Adipocyte (in vitro differentiated cells): ENCODE results near the gene FHOD3.

Experiments used
- DNase-seq: peaks from one replicate; pipeline ENCODE4 v3.0.0-alpha.2; 2015; ENCODE audit warnings: low read depth
- H3K27me3 ChIP-seq: replicated peaks from 2 replicates; pipeline ENCODE4 v1.7.0; 2013; ENCODE audit warnings: mild to moderate bottlenecking, low read length, moderate library complexity; ENCODE audit not compliant: control insufficient read depth, insufficient read depth
- H3K36me3 ChIP-seq: 2 replicates; pipeline ENCODE4 v1.7.0; 2013; ENCODE audit warnings: low read length, mild to moderate bottlenecking, moderate library complexity; ENCODE audit not compliant: control insufficient read depth, insufficient read depth, severe bottlenecking
- H3K4me1 ChIP-seq: 2 replicates; pipeline ENCODE4 v1.7.0; 2013; ENCODE audit warnings: mild to moderate bottlenecking, low read length, moderate library complexity; ENCODE audit not compliant: control insufficient read depth, insufficient read depth
- H3K4me3 ChIP-seq: 2 replicates; pipeline ENCODE4 v1.7.0; 2013; ENCODE audit warnings: mild to moderate bottlenecking, low read length, moderate library complexity
- H3K9ac ChIP-seq: 2 replicates; pipeline ENCODE4 v1.7.0; 2013; ENCODE audit warnings: mild to moderate bottlenecking, low read length, moderate library complexity
- H3K9me3 ChIP-seq: 2 replicates; pipeline ENCODE4 v1.7.0; 2013; ENCODE audit warnings: mild to moderate bottlenecking, low read length, moderate library complexity; ENCODE audit not compliant: control insufficient read depth

The FHOD3 gene

DNA sequence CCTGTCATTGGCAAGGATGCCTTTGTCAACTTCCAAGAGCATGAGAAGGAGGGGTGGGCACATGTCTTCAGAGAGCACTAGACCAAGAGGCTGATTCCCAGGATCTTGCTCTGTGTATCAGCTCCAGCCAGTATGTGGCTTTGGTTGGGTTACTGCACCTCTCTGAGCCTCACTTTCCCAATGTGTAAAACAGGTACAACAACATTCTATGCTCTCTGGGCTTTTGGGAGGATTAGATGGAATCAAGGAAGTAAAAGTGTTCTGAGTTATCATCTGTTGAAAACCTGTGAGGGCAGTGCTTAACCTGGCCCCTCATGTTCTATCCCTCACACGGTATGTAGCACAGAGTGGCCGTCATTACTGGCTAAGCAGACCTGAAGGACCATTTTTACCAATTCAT lies 103.9 kb downstream of the FHOD3 start:
- Histone ChIP-seq H3K4me1 (peaks cover 6% of the 10 kb centered on the region), H3K27me3 (no peaks in the 10 kb centered on the region), H3K9me3 (peaks cover 6% of the 10 kb centered on the region)

GRCh38 chr18:36402765-36403396 lies 105.4 kb downstream of the FHOD3 start:
- H3K36me3 ChIP-seq, result no peaks in the 10 kb centered on the region
- no peaks in the 10 kb centered on the region for H3K27me3 ChIP-seq
- no peak for DNase-seq
- H3K9me3 ChIP-seq, result no peaks in the 10 kb centered on the region
- peaks cover 6% of the 10 kb centered on the region for H3K4me1 ChIP-seq
- H3K4me3 ChIP-seq, result no peak overlapping the region
- no peak overlapping the region for H3K9ac ChIP-seq

More for the DNA sequence above, 103.9 kb downstream of the FHOD3 start:
- Histone ChIP-seq H3K9ac (no peak overlapping the region), H3K36me3 (no peaks in the 10 kb centered on the region), H3K4me3 (no peak overlapping the region)
- DNase-seq, result no peak

- Histone ChIP-seq H3K9ac (no peak overlapping the region), H3K36me3 (no peaks in the 10 kb centered on the region), H3K9me3 (no peaks in the 10 kb centered on the region), H3K27me3 (no peaks in the 10 kb centered on the region), H3K4me3 (no peak overlapping the region), H3K4me1 (peaks cover 6% of the 10 kb centered on the region)
- no peak for DNase-seq
Measured at GRCh38 chr18:36403896-36404820, 106.6 kb downstream of the FHOD3 start.

- DNase-seq, result peak; percentile 52
- Histone ChIP-seq H3K4me3 (no peak overlapping the region), H3K9me3 (no peaks in the 10 kb centered on the region), H3K36me3 (no peaks in the 10 kb centered on the region), H3K4me1 (peaks cover 6% of the 10 kb centered on the region), H3K9ac (no peak overlapping the region), H3K27me3 (no peaks in the 10 kb centered on the region)
Measured at GRCh38 chr18:36405611-36406010, 108.1 kb downstream of the FHOD3 start.

- no peaks in the 10 kb centered on the region for H3K27me3 ChIP-seq
Measured at GRCh38 chr18:36406805-36407204, 109.3 kb downstream of the FHOD3 start.

GRCh38 chr18:36408606-36409005 lies 111.1 kb downstream of the FHOD3 start:
- Histone ChIP-seq H3K9me3 (no peaks in the 10 kb centered on the region), H3K9ac (no peak overlapping the region), H3K4me3 (no peak overlapping the region)

More at GRCh38 chr18:36406805-36407204, 109.3 kb downstream of the FHOD3 start:
- Histone ChIP-seq H3K4me1 (peaks cover 6% of the 10 kb centered on the region), H3K9ac (no peak overlapping the region), H3K36me3 (no peaks in the 10 kb centered on the region), H3K4me3 (no peak overlapping the region), H3K9me3 (no peaks in the 10 kb centered on the region)
- DNase-seq, result no peak

DNA sequence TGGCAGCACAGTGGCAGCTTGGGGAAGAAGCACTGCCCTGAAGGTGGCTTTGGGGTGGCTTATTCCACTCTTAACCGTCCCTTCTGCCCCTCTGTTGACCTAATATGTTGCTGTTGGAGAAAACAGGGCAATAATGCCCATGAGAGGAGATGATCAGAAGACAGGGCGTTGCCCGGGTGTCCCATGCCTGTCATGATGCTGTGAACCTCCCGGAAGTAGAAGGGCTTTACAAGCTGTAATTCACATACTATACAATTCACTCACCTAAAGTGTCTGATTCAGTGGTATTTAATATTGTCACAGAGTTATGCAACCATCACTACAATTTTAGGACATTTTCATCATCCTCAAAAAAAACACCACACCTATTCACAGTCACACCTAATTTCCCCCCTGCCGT lies 112.3 kb downstream of the FHOD3 start:
- H3K36me3 ChIP-seq, result no peaks in the 10 kb centered on the region
- no peak for DNase-seq
- no peaks in the 10 kb centered on the region for H3K4me1 ChIP-seq
- no peak overlapping the region for H3K4me3 ChIP-seq
- H3K9me3 ChIP-seq, result no peaks in the 10 kb centered on the region
- no peaks in the 10 kb centered on the region for H3K27me3 ChIP-seq
- no peak overlapping the region for H3K9ac ChIP-seq

More at GRCh38 chr18:36408606-36409005, 111.1 kb downstream of the FHOD3 start:
- Histone ChIP-seq H3K36me3 (no peaks in the 10 kb centered on the region), H3K4me1 (no peaks in the 10 kb centered on the region), H3K27me3 (no peaks in the 10 kb centered on the region)
- no peak for DNase-seq

DNA sequence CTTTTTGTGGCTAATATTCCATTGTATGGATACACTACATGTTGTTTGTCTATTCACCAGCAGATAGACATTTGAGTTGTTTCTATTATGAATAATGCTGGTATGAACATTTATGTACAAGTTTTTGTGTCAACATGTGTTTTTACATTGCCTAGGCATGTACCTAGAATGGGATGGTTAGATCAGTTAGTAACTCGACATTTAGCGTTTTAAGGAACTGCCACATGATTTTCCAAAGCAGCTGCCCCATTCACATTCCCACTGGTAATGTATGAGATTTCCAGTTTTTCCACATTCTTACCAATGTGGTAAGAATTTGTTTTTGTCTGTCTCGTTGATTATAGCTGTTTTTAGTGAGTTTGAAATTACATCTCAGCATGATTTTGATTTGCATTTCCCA lies 112.8 kb downstream of the FHOD3 start:
- DNase-seq, result no peak
- Histone ChIP-seq H3K4me1 (peaks cover 2% of the 10 kb centered on the region), H3K4me3 (no peak overlapping the region), H3K9me3 (no peaks in the 10 kb centered on the region), H3K9ac (no peak overlapping the region), H3K36me3 (no peaks in the 10 kb centered on the region), H3K27me3 (no peaks in the 10 kb centered on the region)

- Histone ChIP-seq H3K9ac (no peak overlapping the region), H3K27me3 (no peaks in the 10 kb centered on the region), H3K36me3 (no peaks in the 10 kb centered on the region), H3K9me3 (no peaks in the 10 kb centered on the region), H3K4me3 (no peak overlapping the region), H3K4me1 (peaks cover 9% of the 10 kb centered on the region)
- DNase-seq, result no peak
Measured at GRCh38 chr18:36411745-36412168, 114.2 kb downstream of the FHOD3 start.

DNA sequence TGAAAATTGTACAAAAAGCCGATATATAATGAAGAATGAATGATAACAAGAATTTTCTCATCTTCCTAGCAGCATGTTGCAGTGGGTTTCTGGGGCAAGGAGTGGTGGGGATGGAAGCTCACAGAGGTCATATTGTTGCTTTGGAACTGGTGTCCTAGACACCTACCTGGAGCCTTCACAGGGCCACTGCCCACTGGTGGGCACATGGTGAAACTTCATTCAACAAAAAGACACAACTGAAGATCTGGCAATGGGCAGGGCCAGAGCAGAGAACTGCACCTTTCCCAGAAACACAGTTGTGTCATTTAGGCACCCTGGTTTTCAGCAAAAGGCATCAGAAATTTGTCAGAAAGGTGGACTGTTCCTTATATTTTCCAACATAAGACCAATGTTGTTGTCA lies 115.3 kb downstream of the FHOD3 start:
- no peaks in the 10 kb centered on the region for H3K27me3 ChIP-seq
- DNase-seq, result no peak
- H3K4me1 ChIP-seq, result peaks cover 9% of the 10 kb centered on the region
- no peak overlapping the region for H3K4me3 ChIP-seq
- H3K9ac ChIP-seq, result no peak overlapping the region
- no peaks in the 10 kb centered on the region for H3K36me3 ChIP-seq
- H3K9me3 ChIP-seq, result no peaks in the 10 kb centered on the region

DNA sequence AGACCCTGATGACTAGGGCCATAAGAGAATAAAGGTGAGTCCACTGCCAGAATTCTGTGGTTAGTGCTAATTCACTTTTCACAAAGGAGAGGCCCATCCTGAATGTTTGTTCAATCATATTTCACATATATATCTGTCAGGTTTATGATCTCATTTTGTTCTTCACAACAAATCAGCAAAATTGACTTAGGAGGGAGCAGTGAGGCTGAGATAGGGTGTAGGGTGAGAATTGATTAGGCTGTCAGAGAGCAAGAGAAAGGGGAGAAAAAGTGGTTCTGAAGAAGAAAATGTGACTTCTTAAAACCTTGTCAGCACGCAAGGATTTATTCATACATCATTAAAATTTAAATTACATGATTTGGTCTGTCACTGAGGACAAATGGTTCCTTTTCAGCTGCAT lies 117.7 kb downstream of the FHOD3 start:
- peaks cover 23% of the 10 kb centered on the region for H3K4me1 ChIP-seq
- H3K36me3 ChIP-seq, result no peaks in the 10 kb centered on the region
- H3K27me3 ChIP-seq, result no peaks in the 10 kb centered on the region
- no peak overlapping the region for H3K4me3 ChIP-seq
- peak overlapping the region; percentile 1 for H3K9ac ChIP-seq
- no peaks in the 10 kb centered on the region for H3K9me3 ChIP-seq
- DNase-seq, result no peak
